ENCODE data around the gene ACTL7B.

DNA sequence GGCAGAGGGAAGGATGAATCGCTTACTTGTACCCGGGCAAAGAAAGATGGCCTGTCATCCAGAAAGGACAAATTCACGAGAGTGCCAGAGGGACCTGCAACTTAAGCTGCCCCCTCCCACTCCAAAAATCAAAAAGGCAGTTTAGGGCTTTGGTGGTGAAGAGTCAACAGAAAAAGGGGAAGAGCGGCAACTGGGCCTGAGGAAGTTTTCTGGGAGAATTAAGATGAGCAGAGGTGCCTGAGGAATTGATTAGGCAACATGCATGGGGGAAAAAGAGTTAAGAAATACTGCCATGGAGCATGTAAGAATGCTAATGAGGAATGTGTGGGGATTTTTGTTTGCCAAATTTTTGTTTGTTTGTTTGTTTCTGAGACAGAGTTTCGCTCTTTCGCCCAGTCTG lies 1.8 kb upstream of the ACTL7B start:
- TF ChIP-seq, protein P1, sequence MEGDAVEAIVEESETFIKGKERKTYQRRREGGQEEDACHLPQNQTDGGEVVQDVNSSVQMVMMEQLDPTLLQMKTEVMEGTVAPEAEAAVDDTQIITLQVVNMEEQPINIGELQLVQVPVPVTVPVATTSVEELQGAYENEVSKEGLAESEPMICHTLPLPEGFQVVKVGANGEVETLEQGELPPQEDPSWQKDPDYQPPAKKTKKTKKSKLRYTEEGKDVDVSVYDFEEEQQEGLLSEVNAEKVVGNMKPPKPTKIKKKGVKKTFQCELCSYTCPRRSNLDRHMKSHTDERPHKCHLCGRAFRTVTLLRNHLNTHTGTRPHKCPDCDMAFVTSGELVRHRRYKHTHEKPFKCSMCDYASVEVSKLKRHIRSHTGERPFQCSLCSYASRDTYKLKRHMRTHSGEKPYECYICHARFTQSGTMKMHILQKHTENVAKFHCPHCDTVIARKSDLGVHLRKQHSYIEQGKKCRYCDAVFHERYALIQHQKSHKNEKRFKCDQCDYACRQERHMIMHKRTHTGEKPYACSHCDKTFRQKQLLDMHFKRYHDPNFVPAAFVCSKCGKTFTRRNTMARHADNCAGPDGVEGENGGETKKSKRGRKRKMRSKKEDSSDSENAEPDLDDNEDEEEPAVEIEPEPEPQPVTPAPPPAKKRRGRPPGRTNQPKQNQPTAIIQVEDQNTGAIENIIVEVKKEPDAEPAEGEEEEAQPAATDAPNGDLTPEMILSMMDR (conservative IDR thresholded peaks at IDR 0.05; ENCODE audit: low read depth, low read length) = no peak
- TF ChIP-seq MXI1 (IDR thresholded peaks at IDR 0.05; ENCODE audit: borderline replicate concordance, low read depth, low read length) (no peak), MAFK (IDR thresholded peaks at IDR 0.05; ENCODE audit: low read depth, low read length) (no peak), POLR2A (IDR thresholded peaks at IDR 0.05; ENCODE audit: low read depth, low read length) (no peak), RAD21 (IDR thresholded peaks at IDR 0.05; ENCODE audit: low read length) (no peak)

All from IMR-90 (cell line).